Stomach (tissue), 4 donors: ENCODE results near the gene CCSER1.

ENCODE experiments used
- POLR2AphosphoS5 ChIP-seq, 3 donors: sonication (generic); formaldehyde crosslinking; IDR thresholded peaks; one replicate each; pipeline ENCODE4 v1.6.1; 2016; ENCODE audit warnings: antibody characterized with exemption in 3 of 3
- TF ChIP-seq, protein P1 (sequence below), 7 experiments: fragments of 450-650 bp in 4 of 7; fragments of 200-600 bp in 3 of 7; sonication (generic) in 3 of 7; IDR thresholded peaks; one replicate each; pipeline ENCODE4 v1.5.1; 2016 to 2019; ENCODE audit warnings: antibody characterized with exemption in 7 of 7, control low read depth in 2 of 7, mild to moderate bottlenecking in 1 of 7

GRCh38 chr4:90207887-90208454 is 80.8 kb downstream of the CCSER1 start:
- TF ChIP-seq, protein P1, sequence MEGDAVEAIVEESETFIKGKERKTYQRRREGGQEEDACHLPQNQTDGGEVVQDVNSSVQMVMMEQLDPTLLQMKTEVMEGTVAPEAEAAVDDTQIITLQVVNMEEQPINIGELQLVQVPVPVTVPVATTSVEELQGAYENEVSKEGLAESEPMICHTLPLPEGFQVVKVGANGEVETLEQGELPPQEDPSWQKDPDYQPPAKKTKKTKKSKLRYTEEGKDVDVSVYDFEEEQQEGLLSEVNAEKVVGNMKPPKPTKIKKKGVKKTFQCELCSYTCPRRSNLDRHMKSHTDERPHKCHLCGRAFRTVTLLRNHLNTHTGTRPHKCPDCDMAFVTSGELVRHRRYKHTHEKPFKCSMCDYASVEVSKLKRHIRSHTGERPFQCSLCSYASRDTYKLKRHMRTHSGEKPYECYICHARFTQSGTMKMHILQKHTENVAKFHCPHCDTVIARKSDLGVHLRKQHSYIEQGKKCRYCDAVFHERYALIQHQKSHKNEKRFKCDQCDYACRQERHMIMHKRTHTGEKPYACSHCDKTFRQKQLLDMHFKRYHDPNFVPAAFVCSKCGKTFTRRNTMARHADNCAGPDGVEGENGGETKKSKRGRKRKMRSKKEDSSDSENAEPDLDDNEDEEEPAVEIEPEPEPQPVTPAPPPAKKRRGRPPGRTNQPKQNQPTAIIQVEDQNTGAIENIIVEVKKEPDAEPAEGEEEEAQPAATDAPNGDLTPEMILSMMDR (IDR thresholded peaks at IDR 0.05) = no peak
- TF ChIP-seq POLR2AphosphoS5 (IDR thresholded peaks at IDR 0.05) = no peak
